ENCODE data around the gene HRH2.

- TF ChIP-seq CTCF (IDR thresholded peaks at IDR 0.05) (no peak), POLR2A (IDR thresholded peaks at IDR 0.05) (no peak), EP300 (IDR thresholded peaks at IDR 0.05) (no peak), POLR2AphosphoS5 (IDR thresholded peaks at IDR 0.05) (no peak)
Measured at GRCh38 chr5:175694371-175695160, 36.7 kb downstream of the HRH2 start.
